ENCODE results near the gene FGFBP2.

FGFBP2 gene

GRCh38 chr4:15931451-15932210, 31.3 kb downstream of the FGFBP2 start:
- peaks cover 4% of the 10 kb centered on the region; the same call in 1 of the 2 replicates for H3K9me3 ChIP-seq (ENCODE audit: insufficient read depth, low read length)
- H3K9ac ChIP-seq (ENCODE audit: low read length): no peak overlapping the region
- H3K4me1 ChIP-seq (ENCODE audit: low read length): peaks cover 21% of the 10 kb centered on the region
- H3K4me3 ChIP-seq (ENCODE audit: low read length): no peak overlapping the region
- no peaks in the 10 kb centered on the region for H3K79me2 ChIP-seq (ENCODE audit: low read length)
- no peaks in the 10 kb centered on the region for H3K27me3 ChIP-seq (ENCODE audit: low read depth, low read length)
- H3K4me2 ChIP-seq (ENCODE audit: low read length): no peak overlapping the region
- no peak for TF ChIP-seq EZH2phosphoT487 (IDR thresholded peaks at IDR 0.05; ENCODE audit: low read depth)
- TF ChIP-seq, protein P1, sequence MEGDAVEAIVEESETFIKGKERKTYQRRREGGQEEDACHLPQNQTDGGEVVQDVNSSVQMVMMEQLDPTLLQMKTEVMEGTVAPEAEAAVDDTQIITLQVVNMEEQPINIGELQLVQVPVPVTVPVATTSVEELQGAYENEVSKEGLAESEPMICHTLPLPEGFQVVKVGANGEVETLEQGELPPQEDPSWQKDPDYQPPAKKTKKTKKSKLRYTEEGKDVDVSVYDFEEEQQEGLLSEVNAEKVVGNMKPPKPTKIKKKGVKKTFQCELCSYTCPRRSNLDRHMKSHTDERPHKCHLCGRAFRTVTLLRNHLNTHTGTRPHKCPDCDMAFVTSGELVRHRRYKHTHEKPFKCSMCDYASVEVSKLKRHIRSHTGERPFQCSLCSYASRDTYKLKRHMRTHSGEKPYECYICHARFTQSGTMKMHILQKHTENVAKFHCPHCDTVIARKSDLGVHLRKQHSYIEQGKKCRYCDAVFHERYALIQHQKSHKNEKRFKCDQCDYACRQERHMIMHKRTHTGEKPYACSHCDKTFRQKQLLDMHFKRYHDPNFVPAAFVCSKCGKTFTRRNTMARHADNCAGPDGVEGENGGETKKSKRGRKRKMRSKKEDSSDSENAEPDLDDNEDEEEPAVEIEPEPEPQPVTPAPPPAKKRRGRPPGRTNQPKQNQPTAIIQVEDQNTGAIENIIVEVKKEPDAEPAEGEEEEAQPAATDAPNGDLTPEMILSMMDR (IDR thresholded peaks at IDR 0.05; ENCODE audit: low read depth, low read length): no peak
- no peaks in the 10 kb centered on the region for H4K20me1 ChIP-seq (ENCODE audit: insufficient read depth, low read length)
- peaks cover 4% of the 10 kb centered on the region for H3K36me3 ChIP-seq (replicated peaks; ENCODE audit: low read depth, low read length)
- no peak overlapping the region for H3K27ac ChIP-seq (ENCODE audit: low read length)
- no peak overlapping the region for H2AFZ ChIP-seq (ENCODE audit: low read depth, low read length)

DNA sequence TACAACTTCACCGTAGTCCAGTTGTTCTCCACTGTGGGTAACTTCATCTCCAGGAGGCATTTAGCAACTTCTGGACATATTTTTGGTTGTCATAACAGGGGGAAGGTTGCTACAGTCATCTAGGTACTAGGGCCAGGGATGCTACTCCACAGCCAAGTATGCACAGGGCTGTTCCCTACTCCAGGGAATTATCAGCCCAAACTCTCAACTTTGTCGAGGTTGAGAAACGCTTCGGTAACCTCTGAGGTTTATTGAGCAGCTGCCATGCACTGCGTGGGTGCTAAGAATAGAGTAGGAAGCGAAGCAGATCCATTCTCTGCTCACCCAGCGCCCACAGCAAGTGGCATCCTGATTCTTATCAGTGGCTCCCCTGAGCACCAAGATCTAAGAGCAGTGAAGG, 32.7 kb downstream of the FGFBP2 start:
- H3K4me2 ChIP-seq (ENCODE audit: low read length): no peak overlapping the region
- no peak overlapping the region for H3K9ac ChIP-seq (ENCODE audit: low read length)
- no peak overlapping the region for H3K4me3 ChIP-seq (ENCODE audit: low read length)

GRCh38 chr4:15929540-15929939, 33.4 kb downstream of the FGFBP2 start:
- no peak overlapping the region for H3K4me3 ChIP-seq (ENCODE audit: low read length)
- peaks cover 4% of the 10 kb centered on the region; the same call in 1 of the 2 replicates for H3K9me3 ChIP-seq (ENCODE audit: insufficient read depth, low read length)
- H3K9ac ChIP-seq (ENCODE audit: low read length): no peak overlapping the region
- H3K27me3 ChIP-seq (ENCODE audit: low read depth, low read length): no peaks in the 10 kb centered on the region
- H4K20me1 ChIP-seq (ENCODE audit: insufficient read depth, low read length): no peaks in the 10 kb centered on the region
- H3K4me1 ChIP-seq (ENCODE audit: low read length): peaks cover 21% of the 10 kb centered on the region
- H3K79me2 ChIP-seq (ENCODE audit: low read length): no peaks in the 10 kb centered on the region
- no peak overlapping the region for H3K4me2 ChIP-seq (ENCODE audit: low read length)
- no peak overlapping the region for H3K27ac ChIP-seq (ENCODE audit: low read length)
- no peak overlapping the region for H2AFZ ChIP-seq (ENCODE audit: low read depth, low read length)
- peaks cover 4% of the 10 kb centered on the region for H3K36me3 ChIP-seq (replicated peaks; ENCODE audit: low read depth, low read length)
- TF ChIP-seq EZH2phosphoT487 (IDR thresholded peaks at IDR 0.05; ENCODE audit: low read depth): no peak
- TF ChIP-seq, protein P1 (IDR thresholded peaks at IDR 0.05; ENCODE audit: low read depth, low read length): no peak

More for the DNA sequence above, 32.7 kb downstream of the FGFBP2 start:
- Histone ChIP-seq H3K27ac (ENCODE audit: low read length) (no peak overlapping the region), H4K20me1 (ENCODE audit: insufficient read depth, low read length) (no peaks in the 10 kb centered on the region), H3K36me3 (replicated peaks; ENCODE audit: low read depth, low read length) (peaks cover 4% of the 10 kb centered on the region), H3K4me1 (ENCODE audit: low read length) (peaks cover 21% of the 10 kb centered on the region), H2AFZ (ENCODE audit: low read depth, low read length) (no peak overlapping the region), H3K79me2 (ENCODE audit: low read length) (no peaks in the 10 kb centered on the region), H3K27me3 (ENCODE audit: low read depth, low read length) (no peaks in the 10 kb centered on the region), H3K9me3 (ENCODE audit: insufficient read depth, low read length) (peaks cover 4% of the 10 kb centered on the region; the same call in 1 of the 2 replicates)
- TF ChIP-seq EZH2phosphoT487 (IDR thresholded peaks at IDR 0.05; ENCODE audit: low read depth): no peak
- TF ChIP-seq, protein P1 (IDR thresholded peaks at IDR 0.05; ENCODE audit: low read depth, low read length): no peak

DNA sequence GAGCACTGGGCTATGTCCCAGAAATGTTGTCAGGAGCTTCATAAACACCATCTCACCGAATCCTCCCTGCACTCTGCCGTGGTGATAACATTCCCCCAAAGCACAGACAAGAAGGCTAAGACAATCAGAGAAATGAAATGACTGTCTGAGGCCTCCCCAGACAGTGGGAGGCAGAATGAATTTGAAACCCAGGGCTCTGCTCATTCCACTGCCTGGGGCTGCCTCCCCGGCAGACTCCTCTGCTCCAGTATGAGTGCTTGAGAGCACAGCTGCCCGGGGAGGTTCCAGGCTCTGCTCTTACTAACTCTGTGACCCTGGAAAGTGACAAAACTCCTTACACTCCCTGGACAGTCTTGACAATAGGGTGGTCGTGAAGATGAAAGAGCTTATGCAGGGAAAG, 34.1 kb downstream of the FGFBP2 start:
- no peak overlapping the region for H3K27ac ChIP-seq (ENCODE audit: low read length)
- no peaks in the 10 kb centered on the region for H4K20me1 ChIP-seq (ENCODE audit: insufficient read depth, low read length)
- peaks cover 21% of the 10 kb centered on the region for H3K4me1 ChIP-seq (ENCODE audit: low read length)
- no peak overlapping the region for H2AFZ ChIP-seq (ENCODE audit: low read depth, low read length)
- no peak overlapping the region for H3K4me3 ChIP-seq (ENCODE audit: low read length)
- H3K9me3 ChIP-seq (ENCODE audit: insufficient read depth, low read length): peaks cover 4% of the 10 kb centered on the region; the same call in 1 of the 2 replicates
- no peak overlapping the region for H3K4me2 ChIP-seq (ENCODE audit: low read length)
- no peaks in the 10 kb centered on the region for H3K79me2 ChIP-seq (ENCODE audit: low read length)
- TF ChIP-seq, protein P1 (IDR thresholded peaks at IDR 0.05; ENCODE audit: low read depth, low read length): no peak
- TF ChIP-seq EZH2phosphoT487 (IDR thresholded peaks at IDR 0.05; ENCODE audit: low read depth): no peak
- peaks cover 4% of the 10 kb centered on the region for H3K36me3 ChIP-seq (replicated peaks; ENCODE audit: low read depth, low read length)
- H3K27me3 ChIP-seq (ENCODE audit: low read depth, low read length): no peaks in the 10 kb centered on the region
- no peak overlapping the region for H3K9ac ChIP-seq (ENCODE audit: low read length)
